ENCODE results near the gene DENND1A.
"Not testable (repeated sequence)": the region's sequence is repeated elsewhere in the genome, so short reads cannot be mapped to it uniquely, and the experiment has no call there.

Gene DENND1A

DNA sequence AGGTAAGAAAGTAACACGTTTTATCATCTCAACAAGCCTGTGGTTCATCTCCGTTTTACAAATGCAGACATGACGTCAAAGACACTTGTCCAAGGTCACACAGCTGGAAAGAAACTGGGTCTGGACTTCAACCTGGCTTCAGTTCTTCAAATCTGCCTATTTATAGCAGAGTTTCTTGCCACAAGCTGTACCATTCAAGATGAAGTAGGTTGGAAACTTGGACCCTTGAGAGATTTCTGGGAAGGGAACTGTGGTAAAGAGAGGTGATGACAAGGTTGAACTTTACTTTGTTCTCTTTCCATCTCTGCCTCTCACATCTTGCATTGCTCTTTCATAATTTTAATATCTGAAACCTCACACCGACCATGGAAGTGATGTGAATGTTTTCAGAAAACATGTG, 29.9 kb upstream of the DENND1A start:
- TF ChIP-seq POLR2A (IDR thresholded peaks at IDR 0.05; ENCODE audit: low read depth, low read length), result no peak
- no peak for FAIRE-seq
- DNase-seq (ENCODE audit: insufficient read length, low spot score), result no peak

DNA sequence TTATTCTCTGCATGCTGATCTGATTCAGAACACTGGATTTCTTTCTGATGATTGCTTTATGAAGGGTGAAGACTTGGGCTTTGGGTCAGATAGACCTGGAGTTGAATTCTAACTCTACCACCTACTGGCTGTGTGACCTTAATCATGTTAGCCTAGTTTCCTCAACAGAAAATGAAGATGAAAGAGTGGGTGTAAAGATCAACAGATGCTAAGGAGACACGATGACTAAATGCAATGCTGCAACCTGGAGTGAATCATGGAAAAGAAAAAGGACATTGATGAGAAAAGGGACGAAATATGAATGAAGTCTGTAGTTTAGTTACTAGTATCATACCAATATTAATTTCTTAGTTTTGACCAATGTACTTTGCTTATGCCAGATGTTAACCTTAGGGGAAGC, 27.8 kb upstream of the DENND1A start:
- FAIRE-seq, result no peak
- DNase-seq (ENCODE audit: insufficient read length, low spot score), result no peak
- TF ChIP-seq POLR2A (IDR thresholded peaks at IDR 0.05; ENCODE audit: low read depth, low read length), result no peak

DNA sequence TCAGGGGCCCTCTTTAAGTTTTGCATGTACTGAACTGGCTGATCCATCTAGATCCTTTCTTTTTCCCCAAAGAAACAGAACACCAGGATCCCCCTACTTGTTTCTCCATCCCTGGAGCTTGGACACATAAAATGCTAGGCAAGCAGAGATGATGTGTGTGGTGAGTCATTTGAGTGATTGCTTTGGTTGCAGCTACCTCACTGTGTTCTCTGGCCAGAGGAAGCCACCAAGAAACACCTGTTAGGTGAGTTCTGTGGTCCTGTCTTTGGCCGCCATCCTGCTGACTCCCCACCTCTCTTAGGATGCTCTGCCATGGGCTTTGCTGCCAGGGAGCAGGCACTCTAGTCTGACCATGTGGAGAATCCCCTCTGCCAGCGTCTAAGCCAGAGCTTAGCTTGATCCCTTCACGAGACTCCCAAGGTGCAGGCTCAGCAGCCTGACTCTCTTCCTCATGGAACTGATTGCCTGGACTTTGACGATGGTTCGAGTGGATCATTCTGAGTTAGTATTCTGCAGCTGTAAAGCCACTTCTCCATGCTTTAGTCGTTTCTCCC, 27.3 kb upstream of the DENND1A start:
- DNase-seq (ENCODE audit: insufficient read length, low spot score), result no peak
- TF ChIP-seq POLR2A (IDR thresholded peaks at IDR 0.05; ENCODE audit: low read depth, low read length), result no peak
- FAIRE-seq, result no peak

DNA sequence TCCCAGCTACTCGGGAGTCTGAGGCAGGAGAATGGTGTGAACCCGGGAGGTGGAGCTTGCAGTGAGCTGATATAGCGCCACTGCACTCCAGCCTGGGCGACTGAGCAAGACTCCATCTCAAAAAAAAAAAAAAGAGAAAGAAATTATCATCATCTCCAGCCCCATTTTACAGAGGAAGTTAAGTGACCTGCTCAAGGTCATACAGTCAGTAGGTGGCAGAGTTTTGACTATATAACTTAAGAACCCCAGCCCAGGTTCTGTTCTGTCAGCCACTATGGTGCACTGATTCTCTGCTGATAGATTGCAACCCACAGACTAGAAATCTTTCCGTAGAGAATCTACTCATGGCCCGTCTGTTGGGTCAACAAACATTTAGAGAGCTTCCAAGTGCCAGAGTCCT, 25.7 kb upstream of the DENND1A start:
- FAIRE-seq (no peak), DNase-seq (ENCODE audit: insufficient read length, low spot score) (no peak)
- TF ChIP-seq POLR2A (IDR thresholded peaks at IDR 0.05; ENCODE audit: low read depth, low read length), result no peak

DNA sequence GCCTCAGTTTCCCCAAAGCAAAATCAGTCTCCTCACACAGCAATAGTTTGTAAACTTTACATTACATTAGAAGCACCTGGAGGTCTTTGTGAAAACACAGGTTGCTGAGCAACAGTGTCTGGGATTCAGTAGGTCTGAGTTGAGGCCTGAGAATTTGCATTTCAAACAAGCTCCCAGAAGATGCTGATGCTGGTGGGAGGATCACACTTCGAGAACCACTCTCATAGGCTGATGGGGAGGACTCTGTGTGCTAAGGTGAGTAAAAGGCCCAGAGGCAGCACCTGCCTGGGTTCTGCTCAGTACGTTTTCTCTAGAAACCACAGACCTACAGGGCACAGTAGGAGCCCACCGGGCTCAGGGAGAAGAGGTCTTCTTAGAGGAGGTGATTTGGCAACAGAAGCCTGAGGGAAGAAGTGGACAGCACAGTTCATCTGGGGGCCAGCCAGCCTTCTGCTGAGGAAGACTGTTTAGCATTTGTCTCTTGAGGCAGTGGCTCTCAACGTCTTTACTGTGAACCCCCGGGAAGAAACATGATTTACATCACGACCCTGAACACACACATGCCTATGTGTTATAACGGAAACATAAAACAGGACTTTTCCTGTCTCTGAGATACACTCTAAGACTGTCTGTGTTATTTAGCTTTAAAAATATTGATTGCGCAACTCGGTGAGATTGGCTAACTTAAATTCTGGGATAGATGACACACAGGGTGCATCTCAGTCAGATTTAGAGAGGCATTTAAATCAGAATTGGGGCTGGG, 24.8 kb upstream of the DENND1A start:
- FAIRE-seq (no peak), DNase-seq (ENCODE audit: insufficient read length, low spot score) (no peak)
- no peak for TF ChIP-seq POLR2A (IDR thresholded peaks at IDR 0.05; ENCODE audit: low read depth, low read length)

DNA sequence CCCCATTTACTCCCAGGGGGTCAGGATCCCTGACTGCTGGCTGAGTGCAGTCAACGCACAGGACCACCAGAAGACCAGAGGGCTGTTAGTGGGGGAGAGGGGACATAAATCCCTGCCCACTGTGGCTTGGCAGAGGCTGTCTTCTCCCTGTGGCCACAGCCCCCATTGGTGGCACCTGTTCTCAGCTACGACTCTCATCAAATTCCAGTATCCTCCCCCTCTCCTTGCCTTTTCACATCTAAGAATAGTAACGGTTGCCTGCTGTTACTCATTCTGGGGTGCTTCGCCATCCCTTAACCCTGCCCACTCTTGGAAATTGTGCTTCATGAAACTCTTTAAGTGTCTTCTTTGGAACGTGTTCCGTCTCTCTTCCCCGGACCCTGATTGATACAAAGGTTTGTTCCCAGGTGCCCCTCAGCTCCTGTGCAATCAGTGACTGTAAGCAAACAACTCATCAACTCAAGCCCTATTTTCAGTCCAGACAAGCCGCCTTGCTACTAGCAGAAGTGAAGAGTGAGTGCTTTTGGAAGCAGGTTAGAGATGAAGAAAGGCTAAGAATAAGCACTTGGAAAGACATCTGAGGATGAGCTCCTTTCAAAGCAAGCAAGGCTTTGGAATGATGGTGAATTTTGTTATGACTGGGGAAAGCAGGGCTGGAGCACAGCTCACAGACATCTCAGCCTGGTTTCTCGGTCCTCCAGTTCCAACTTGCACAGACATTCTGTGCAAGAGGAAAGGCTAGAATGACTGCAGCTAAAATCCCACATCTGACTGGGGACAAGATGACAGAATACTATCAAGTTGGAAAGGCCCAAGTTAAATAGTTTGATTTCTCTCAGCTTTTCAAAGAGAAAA, 22.9 kb upstream of the DENND1A start:
- DNase-seq (ENCODE audit: insufficient read length, low spot score), result no peak
- no peak for TF ChIP-seq POLR2A (IDR thresholded peaks at IDR 0.05; ENCODE audit: low read depth, low read length)
- FAIRE-seq, result no peak

DNA sequence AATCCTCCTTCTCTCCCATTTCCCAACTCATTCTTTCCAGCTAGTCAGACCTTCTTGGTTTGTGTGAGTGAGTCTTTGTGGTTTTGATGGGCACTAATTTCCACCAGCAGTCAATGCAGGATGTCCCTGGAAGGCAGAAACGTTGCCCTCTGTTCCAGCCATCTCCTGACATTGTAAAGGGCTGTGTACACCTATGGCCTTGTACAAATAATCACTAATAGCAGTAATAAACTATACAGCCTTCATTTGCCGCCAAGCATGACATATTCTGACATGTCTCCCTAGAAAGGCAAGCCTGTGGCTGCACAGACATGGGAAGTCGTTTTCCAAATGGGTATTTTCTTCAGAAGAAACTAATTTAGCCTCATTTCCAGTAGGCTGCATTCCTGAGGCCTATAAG, 18.4 kb upstream of the DENND1A start:
- FAIRE-seq (no peak), DNase-seq (ENCODE audit: insufficient read length, low spot score) (no peak)
- no peak for TF ChIP-seq POLR2A (IDR thresholded peaks at IDR 0.05; ENCODE audit: low read depth, low read length)

DNA sequence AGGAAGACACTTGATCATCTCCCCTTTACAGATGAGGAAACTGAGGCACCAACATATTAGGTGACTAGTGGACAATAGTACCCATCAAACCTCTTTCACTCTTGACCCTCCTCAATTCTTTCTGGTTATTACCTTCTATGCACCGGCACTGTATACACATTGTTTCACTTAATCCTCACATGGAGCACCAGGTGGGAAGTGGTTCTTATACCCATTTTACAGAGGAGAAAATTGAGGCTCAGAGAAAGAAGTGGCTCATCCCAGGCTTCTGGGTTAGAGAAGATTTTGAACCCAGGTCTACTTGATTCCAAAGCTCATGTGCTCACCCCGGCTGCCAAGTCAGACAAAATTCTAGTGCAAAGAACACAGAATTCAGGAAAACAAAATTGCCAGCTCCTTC, 17.4 kb upstream of the DENND1A start:
- no peak for DNase-seq (ENCODE audit: insufficient read length, low spot score)
- TF ChIP-seq POLR2A (IDR thresholded peaks at IDR 0.05; ENCODE audit: low read depth, low read length), result no peak
- FAIRE-seq, result no peak

DNA sequence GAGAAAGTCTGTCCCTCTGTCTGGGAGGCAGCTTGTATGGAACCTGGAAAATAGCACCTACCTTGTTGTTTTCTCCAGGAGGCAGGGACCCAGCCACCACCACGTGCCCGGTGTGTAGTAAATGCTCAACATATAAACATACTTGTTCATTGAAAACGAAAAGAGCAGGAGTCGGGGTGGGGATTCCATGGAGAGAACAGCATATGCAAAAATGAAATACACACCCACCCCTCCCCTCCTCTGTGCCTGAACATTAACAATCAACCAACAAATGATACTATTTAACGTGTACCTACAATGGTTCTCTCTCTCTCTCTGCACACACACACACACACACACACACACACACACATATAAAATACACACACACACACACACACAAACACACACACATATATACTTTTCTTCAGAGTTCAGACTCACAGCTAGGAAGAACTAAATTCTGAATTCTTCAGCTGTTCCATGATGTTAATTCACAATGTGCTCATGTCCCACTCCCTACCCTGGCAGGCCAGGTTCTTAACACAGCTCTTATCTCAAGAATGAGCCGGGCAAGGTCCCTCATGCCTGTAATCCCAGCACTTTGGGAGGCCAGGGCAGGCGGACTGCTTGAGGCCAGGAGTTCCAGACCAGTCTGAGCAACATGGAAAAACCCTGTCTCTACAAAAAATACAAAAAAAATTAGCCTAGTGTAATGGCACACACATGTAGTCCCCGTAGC, 16.3 kb upstream of the DENND1A start:
- no peak for TF ChIP-seq POLR2A (IDR thresholded peaks at IDR 0.05; ENCODE audit: low read depth, low read length)
- no peak for DNase-seq (ENCODE audit: insufficient read length, low spot score)
- FAIRE-seq, result no peak

DNA sequence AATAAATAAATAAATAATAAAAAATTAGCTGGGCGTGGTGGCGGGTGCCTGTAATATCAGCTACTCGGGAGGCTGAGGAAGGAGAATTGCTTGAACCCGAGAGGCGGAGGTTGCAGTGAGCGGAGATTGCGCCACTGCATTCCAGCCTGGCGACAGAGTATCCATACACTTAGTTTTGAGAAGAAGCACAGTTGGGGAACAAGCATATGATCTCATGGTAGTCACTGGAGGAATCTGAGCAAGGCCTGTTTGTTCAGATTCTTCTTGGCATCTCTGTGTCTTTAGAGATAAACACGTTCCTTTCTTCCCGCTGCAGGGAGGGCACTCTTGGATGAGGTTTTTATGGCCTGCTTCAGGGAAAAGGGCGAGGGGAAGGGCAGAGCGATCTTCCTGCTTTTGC, 15.6 kb upstream of the DENND1A start:
- no peak for TF ChIP-seq POLR2A (IDR thresholded peaks at IDR 0.05; ENCODE audit: low read depth, low read length)
- FAIRE-seq (no peak), DNase-seq (ENCODE audit: insufficient read length, low spot score) (no peak)

DNA sequence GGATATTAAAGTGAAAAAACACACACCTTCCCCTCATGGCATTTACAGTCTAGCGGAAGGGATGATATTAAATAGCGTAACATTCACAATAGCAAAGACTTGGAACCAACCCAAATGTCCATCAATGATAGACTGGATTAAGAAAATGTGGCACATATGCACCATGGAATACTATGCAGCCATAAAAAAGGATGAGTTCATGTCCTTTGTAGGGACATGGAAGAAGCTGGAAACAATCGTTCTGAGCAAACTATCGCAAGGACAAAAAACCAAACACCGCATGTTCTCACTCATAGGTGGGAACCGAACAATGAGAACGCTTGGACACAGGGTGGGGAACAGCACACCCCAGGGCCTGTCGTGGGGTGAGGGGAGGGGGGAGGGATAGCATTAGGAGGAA, 14.5 kb upstream of the DENND1A start:
- not testable (repeated sequence) for FAIRE-seq; DNase-seq (ENCODE audit: insufficient read length, low spot score)

DNA sequence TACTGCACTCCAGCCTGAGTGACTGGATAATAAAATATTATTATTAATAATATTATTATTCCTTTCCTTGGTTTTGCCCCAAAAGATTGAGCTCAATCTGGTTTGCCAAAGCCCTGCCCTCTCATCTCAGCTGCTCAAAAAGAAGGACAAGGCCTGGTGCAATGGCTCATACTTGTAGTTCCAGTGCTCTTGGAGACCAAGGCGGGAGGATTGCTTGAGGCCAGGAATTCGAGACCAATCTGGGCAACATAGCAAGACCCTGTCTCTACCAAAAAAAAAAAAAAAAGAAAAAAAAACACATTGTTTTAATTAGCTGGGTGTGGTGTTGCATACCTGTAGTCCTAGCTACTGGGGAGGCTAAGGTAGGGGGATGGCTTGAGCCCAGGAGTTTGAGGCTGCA, 13.7 kb upstream of the DENND1A start:
- FAIRE-seq (no peak), DNase-seq (ENCODE audit: insufficient read length, low spot score) (no peak)
- TF ChIP-seq POLR2A (IDR thresholded peaks at IDR 0.05; ENCODE audit: low read depth, low read length), result no peak

DNA sequence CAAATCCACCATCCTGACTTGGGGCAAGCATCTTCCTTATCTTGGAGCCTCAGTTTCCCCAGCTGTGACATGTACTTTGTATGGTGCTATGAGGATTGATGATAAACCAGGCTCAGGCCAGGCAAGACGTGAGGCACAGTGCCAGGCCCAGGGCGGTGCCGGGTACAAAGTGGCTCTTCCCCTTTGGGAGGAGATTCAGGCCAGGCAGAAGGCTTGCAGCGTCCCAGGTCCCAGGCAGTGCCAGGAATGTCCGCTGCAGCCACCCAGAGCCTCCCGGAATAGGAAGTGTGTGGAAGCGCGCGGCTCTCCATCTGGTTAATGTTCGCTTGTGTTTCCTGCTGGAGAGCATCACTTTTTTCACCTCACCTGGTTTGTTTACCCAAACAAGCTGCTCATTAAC, 12.6 kb upstream of the DENND1A start:
- no peak for TF ChIP-seq POLR2A (IDR thresholded peaks at IDR 0.05; ENCODE audit: low read depth, low read length)
- no peak for FAIRE-seq
- DNase-seq (ENCODE audit: insufficient read length, low spot score), result no peak

DNA sequence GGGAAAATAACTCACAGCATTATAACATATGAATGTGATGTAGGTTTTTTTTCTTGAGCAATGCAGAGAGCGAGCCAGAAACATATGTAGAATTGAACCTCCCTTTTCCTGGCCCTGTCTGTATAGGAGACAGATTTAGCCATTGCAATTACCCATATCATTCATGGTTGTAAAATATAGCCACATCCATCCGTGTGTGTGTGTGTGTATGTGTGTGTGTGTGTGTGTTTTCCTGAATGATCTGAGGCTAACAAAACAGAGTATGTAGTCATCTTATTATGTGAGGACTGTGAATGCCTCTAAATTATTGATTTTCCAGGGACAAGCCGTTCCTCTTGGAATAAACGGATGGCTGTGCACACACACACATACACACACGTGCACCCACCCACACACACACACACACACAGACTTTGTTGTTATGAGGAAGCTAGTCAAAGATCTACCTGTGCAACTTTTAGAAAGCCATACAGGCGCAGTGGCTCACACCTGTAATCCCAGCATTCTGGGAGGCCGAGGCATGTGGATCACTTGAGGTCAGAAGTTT, 11.7 kb upstream of the DENND1A start:
- FAIRE-seq (no peak), DNase-seq (ENCODE audit: insufficient read length, low spot score) (no peak)
- no peak for TF ChIP-seq POLR2A (IDR thresholded peaks at IDR 0.05; ENCODE audit: low read depth, low read length)
